Fibroblast of lung (primary cell): ENCODE data around the gene ATP2B3.

ENCODE experiments used
- EZH2 ChIP-seq: IDR thresholded peaks from 2 replicates; pipeline ENCODE4 v1.5.1; 2012; ENCODE audit warnings: low read length, control low read depth, mild to moderate bottlenecking; ENCODE audit errors: missing control alignments
- TF ChIP-seq, protein P1 (sequence below), 2 donors: IDR thresholded peaks in 1 of 2; conservative IDR thresholded peaks in 1 of 2; 1 replicate in 1 of 2; 2 replicates in 1 of 2; pipeline ENCODE4 v1.5.1; 2011 to 2012; ENCODE audit warnings: low read length in 2 of 2, control low read depth in 1 of 2, inconsistent platforms in 1 of 2, low read depth in 1 of 2, mild to moderate bottlenecking in 1 of 2

DNA sequence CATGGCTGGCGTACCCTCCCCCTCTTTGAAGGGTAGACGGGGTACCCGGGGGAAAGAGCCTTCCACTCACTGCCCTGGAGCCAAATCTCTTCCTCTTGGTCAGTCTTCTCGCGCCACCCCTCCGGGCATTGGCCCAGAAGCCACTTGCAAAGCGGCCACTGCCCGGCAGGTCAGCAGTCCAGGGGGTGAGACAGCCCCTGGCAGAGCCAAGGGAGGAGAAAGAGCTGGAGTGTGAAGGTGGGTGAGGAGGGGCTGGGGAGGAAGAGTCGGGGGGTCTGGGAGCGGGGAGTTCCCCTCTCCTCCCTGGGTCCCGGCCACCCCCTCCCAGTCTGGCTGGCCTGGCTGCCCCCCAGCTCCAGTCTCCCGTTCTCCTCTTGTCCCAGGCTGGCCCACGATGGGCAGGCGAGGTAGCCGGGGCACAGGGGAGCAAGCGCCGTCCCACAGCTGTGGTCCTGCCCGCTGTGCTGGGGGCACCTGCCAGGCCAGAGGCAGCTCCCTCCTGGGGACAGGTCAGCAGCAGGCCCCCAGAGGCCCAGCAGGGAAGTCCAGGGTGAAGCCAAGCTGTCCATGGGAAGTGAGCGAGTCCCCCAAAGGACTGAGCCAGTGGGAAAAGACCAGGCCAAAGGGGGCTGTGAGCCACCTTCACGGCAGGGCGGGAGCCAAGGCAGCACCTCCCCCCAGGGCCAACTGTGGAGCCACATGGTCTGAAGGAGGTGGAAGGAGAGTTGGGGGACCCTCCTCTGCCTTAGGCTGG, 108.0 kb downstream of the ATP2B3 start:
- TF ChIP-seq, protein P1, sequence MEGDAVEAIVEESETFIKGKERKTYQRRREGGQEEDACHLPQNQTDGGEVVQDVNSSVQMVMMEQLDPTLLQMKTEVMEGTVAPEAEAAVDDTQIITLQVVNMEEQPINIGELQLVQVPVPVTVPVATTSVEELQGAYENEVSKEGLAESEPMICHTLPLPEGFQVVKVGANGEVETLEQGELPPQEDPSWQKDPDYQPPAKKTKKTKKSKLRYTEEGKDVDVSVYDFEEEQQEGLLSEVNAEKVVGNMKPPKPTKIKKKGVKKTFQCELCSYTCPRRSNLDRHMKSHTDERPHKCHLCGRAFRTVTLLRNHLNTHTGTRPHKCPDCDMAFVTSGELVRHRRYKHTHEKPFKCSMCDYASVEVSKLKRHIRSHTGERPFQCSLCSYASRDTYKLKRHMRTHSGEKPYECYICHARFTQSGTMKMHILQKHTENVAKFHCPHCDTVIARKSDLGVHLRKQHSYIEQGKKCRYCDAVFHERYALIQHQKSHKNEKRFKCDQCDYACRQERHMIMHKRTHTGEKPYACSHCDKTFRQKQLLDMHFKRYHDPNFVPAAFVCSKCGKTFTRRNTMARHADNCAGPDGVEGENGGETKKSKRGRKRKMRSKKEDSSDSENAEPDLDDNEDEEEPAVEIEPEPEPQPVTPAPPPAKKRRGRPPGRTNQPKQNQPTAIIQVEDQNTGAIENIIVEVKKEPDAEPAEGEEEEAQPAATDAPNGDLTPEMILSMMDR (conservative IDR thresholded peaks at IDR 0.05 in 1 of 2, IDR thresholded peaks at IDR 0.05 in 1 of 2; ENCODE audit: low read depth in 1 of 2, low read length in 2 of 2), result no peak
- TF ChIP-seq EZH2, result no peak
